HepG2 (cell line): ENCODE measurements around the gene LHB. TPM values are rescaled to one million over a fixed set of nuclear protein-coding genes. Genes with fewer than 3 reads are reported as not detected.

Source experiments
- AKAP8 ChIP-seq: sonication (generic); formaldehyde crosslinking; IDR thresholded peaks from 2 replicates; pipeline ENCODE4 v1.5.1; 2020; ENCODE audit warnings: mild to moderate bottlenecking, missing genetic modification reagents
- ARID4A ChIP-seq: sonication (generic); formaldehyde crosslinking; IDR thresholded peaks from 2 replicates; pipeline ENCODE4 v1.5.0; 2020; ENCODE audit warnings: mild to moderate bottlenecking, missing genetic modification reagents, borderline replicate concordance
- HMGXB3 ChIP-seq: sonication (generic); formaldehyde crosslinking; IDR thresholded peaks from 2 replicates; pipeline ENCODE4 v1.4.0; 2020; ENCODE audit warnings: missing genetic modification reagents, borderline replicate concordance
- SMAD1 ChIP-seq: sonication (generic); formaldehyde crosslinking; IDR thresholded peaks from 2 replicates; pipeline ENCODE4 v1.4.0; 2020; ENCODE audit warnings: missing genetic modification reagents, low read depth, mild to moderate bottlenecking, borderline replicate concordance
- ZNF577 ChIP-seq: sonication (generic); formaldehyde crosslinking; IDR thresholded peaks from 2 replicates; pipeline ENCODE4 v1.4.0; 2020; ENCODE audit warnings: mild to moderate bottlenecking, low read depth, missing genetic modification reagents, borderline replicate concordance
- ZNF652 ChIP-seq: IDR thresholded peaks from 2 replicates; pipeline ENCODE4 v1.6.1; 2016; ENCODE audit warnings: low read depth, borderline replicate concordance
- polyA plus RNA-seq, 8 experiments: library from polyadenylated mRNA; depleted of rRNA in 3 of 8; stranded (reverse) in 7 of 8; unstranded in 1 of 8; fragments of >200 nt; fragmentation: Illumina TruSeq in 4 of 8; extraction: Trizol in 4 of 8; gene quantifications; 2 replicates each; pipeline versions ENCODE4 v1.2.1 to v1.2.3, GENCODE V29; 2011 to 2016; ENCODE audit warnings: low read depth in 4 of 8, missing spikeins in 1 of 8, mixed read lengths in 1 of 8; ENCODE audit not compliant: insufficient read depth in 1 of 8
- total RNA-seq, 5 experiments: library from RNA; depleted of rRNA; stranded (reverse); fragments of >200 nt; fragmentation: Illumina TruSeq; extraction: Trizol; gene quantifications; 2 replicates each; pipeline ENCODE4 v1.2.3, GENCODE V29; 2016; ENCODE audit warnings: low read depth in 1 of 5
- TF ChIP-seq, protein P1 (sequence below): sonication (generic); formaldehyde crosslinking; IDR thresholded peaks from 2 replicates; pipeline ENCODE4 v1.9.0; 2021; ENCODE audit warnings: missing genetic modification reagents, mild to moderate bottlenecking, borderline replicate concordance
- TF ChIP-seq, protein P2 (sequence below): sonication (generic); formaldehyde crosslinking; IDR thresholded peaks from 2 replicates; pipeline ENCODE4 v1.4.0; 2020; ENCODE audit warnings: mild to moderate bottlenecking, missing genetic modification reagents
- TF ChIP-seq, protein P3 (sequence below): sonication (generic); formaldehyde crosslinking; IDR thresholded peaks from 2 replicates; pipeline ENCODE4 v1.4.0; 2020; ENCODE audit warnings: missing genetic modification reagents

LHB gene
- total and polyA plus RNA-seq, 2 of the 13 experiments (the other 11 are each of a cell fraction or from before 2014, with no cell fraction given) = not detected

DNA sequence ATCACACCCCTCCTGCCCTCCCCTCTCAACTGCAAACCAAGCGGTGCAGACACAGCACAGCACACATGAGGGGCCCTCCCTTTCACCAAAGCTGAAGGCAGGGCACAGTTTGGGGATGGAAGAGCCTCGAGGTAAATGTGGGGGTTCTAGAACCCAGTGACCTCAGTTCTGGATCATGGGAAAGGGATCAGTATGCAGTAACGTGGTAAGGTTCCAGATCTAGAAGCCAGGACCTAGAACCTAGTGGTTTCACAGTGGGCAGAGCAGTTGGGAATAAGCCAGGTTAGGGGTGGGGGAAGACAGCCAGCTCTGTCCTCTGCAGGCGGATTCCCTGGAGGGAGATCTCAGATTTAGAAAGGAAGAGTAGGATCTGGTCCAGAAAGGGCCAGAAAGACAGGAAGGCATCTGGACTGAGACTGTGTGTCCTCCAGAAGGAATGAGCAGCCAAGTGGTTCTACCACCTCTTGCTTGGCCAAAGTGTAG, 48.7 kb downstream of the LHB start (continued):
- TF ChIP-seq ARID4A (CRISPR knock-in tag) = no peak
- TF ChIP-seq, protein P1, sequence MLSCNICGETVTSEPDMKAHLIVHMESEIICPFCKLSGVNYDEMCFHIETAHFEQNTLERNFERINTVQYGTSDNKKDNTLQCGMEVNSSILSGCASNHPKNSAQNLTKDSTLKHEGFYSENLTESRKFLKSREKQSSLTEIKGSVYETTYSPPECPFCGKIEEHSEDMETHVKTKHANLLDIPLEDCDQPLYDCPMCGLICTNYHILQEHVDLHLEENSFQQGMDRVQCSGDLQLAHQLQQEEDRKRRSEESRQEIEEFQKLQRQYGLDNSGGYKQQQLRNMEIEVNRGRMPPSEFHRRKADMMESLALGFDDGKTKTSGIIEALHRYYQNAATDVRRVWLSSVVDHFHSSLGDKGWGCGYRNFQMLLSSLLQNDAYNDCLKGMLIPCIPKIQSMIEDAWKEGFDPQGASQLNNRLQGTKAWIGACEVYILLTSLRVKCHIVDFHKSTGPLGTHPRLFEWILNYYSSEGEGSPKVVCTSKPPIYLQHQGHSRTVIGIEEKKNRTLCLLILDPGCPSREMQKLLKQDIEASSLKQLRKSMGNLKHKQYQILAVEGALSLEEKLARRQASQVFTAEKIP (CRISPR knock-in tag) = no peak
- TF ChIP-seq, protein P2, sequence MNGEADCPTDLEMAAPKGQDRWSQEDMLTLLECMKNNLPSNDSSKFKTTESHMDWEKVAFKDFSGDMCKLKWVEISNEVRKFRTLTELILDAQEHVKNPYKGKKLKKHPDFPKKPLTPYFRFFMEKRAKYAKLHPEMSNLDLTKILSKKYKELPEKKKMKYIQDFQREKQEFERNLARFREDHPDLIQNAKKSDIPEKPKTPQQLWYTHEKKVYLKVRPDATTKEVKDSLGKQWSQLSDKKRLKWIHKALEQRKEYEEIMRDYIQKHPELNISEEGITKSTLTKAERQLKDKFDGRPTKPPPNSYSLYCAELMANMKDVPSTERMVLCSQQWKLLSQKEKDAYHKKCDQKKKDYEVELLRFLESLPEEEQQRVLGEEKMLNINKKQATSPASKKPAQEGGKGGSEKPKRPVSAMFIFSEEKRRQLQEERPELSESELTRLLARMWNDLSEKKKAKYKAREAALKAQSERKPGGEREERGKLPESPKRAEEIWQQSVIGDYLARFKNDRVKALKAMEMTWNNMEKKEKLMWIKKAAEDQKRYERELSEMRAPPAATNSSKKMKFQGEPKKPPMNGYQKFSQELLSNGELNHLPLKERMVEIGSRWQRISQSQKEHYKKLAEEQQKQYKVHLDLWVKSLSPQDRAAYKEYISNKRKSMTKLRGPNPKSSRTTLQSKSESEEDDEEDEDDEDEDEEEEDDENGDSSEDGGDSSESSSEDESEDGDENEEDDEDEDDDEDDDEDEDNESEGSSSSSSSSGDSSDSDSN (CRISPR knock-in tag) = no peak
- TF ChIP-seq, protein P3, sequence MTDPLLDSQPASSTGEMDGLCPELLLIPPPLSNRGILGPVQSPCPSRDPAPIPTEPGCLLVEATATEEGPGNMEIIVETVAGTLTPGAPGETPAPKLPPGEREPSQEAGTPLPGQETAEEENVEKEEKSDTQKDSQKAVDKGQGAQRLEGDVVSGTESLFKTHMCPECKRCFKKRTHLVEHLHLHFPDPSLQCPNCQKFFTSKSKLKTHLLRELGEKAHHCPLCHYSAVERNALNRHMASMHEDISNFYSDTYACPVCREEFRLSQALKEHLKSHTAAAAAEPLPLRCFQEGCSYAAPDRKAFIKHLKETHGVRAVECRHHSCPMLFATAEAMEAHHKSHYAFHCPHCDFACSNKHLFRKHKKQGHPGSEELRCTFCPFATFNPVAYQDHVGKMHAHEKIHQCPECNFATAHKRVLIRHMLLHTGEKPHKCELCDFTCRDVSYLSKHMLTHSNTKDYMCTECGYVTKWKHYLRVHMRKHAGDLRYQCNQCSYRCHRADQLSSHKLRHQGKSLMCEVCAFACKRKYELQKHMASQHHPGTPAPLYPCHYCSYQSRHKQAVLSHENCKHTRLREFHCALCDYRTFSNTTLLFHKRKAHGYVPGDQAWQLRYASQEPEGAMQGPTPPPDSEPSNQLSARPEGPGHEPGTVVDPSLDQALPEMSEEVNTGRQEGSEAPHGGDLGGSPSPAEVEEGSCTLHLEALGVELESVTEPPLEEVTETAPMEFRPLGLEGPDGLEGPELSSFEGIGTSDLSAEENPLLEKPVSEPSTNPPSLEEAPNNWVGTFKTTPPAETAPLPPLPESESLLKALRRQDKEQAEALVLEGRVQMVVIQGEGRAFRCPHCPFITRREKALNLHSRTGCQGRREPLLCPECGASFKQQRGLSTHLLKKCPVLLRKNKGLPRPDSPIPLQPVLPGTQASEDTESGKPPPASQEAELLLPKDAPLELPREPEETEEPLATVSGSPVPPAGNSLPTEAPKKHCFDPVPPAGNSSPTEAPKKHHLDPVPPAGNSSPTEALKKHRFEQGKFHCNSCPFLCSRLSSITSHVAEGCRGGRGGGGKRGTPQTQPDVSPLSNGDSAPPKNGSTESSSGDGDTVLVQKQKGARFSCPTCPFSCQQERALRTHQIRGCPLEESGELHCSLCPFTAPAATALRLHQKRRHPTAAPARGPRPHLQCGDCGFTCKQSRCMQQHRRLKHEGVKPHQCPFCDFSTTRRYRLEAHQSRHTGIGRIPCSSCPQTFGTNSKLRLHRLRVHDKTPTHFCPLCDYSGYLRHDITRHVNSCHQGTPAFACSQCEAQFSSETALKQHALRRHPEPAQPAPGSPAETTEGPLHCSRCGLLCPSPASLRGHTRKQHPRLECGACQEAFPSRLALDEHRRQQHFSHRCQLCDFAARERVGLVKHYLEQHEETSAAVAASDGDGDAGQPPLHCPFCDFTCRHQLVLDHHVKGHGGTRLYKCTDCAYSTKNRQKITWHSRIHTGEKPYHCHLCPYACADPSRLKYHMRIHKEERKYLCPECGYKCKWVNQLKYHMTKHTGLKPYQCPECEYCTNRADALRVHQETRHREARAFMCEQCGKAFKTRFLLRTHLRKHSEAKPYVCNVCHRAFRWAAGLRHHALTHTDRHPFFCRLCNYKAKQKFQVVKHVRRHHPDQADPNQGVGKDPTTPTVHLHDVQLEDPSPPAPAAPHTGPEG (CRISPR knock-in tag) = no peak
- no peak for TF ChIP-seq ZNF652 (CRISPR knock-in tag)
- no peak for TF ChIP-seq ZNF577
- no peak for TF ChIP-seq AKAP8 (CRISPR knock-in tag)
- no peak for TF ChIP-seq HMGXB3 (CRISPR knock-in tag)
- TF ChIP-seq SMAD1 (CRISPR knock-in tag) = no peak
